NT2/D1 (cell line): ENCODE results near the gene NDE1.

Experiments
- YY1 ChIP-seq: IDR thresholded peaks from 2 replicates; pipeline ENCODE4 v1.6.1; 2011; ENCODE audit not compliant: insufficient read length, insufficient read depth
- ZNF274 ChIP-seq: IDR thresholded peaks from 2 replicates; pipeline ENCODE4 v1.6.1; 2011; ENCODE audit warnings: mild to moderate bottlenecking, low read depth, low read length

GRCh38 chr16:15606518-15607220 lies 43.4 kb upstream of the NDE1 start:
- TF ChIP-seq YY1 (no peak), ZNF274 (no peak)
